Kasumi-1 (cell line): ENCODE data around the gene DEGS1.
"Not testable (repeated sequence)": the region's sequence is repeated elsewhere in the genome, so short reads cannot be mapped to it uniquely, and the experiment has no call there.

Experiments used
- DNase-seq, 2 experiments: peaks; one replicate each; lab custom pipeline; 2025; lab: John Stamatoyannopoulos, UW

Gene DEGS1

GRCh38 chr1:224180783-224181452, 2.1 kb upstream of the DEGS1 start:
- no peak for DNase-seq

GRCh38 chr1:224181453-224181810, 1.6 kb upstream of the DEGS1 start:
- DNase-seq: no peak

GRCh38 chr1:224182057-224182865, 779 bp upstream of the DEGS1 start:
- DNase-seq: peak in 1 of 2 experiments; percentile 30

GRCh38 chr1:224183591-224184312, 712 bp downstream of the DEGS1 start:
- peak; percentile 46 to 57 for DNase-seq

GRCh38 chr1:224185208-224185607, 2.2 kb downstream of the DEGS1 start:
- no peak for DNase-seq

- no peak for DNase-seq
Observed at GRCh38 chr1:224188286-224188685, 5.2 kb downstream of the DEGS1 start.

GRCh38 chr1:224189561-224189960, 6.5 kb downstream of the DEGS1 start:
- DNase-seq: no peak

- DNase-seq: no peak
Observed at GRCh38 chr1:224192082-224192788, 9.2 kb downstream of the DEGS1 start.

- DNase-seq: no peak
Observed at GRCh38 chr1:224193319-224193966, 10.4 kb downstream of the DEGS1 start.

GRCh38 chr1:224196813-224197600, 14.0 kb downstream of the DEGS1 start:
- no peak for DNase-seq

- DNase-seq: no peak
Observed at GRCh38 chr1:224198572-224198971, 15.5 kb downstream of the DEGS1 start.

- DNase-seq: no peak
Observed at GRCh38 chr1:224199679-224200078, 16.6 kb downstream of the DEGS1 start.

- DNase-seq: no peak
Observed at GRCh38 chr1:224201383-224201782, 18.3 kb downstream of the DEGS1 start.

- DNase-seq: no peak
Observed at GRCh38 chr1:224201853-224202252, 18.8 kb downstream of the DEGS1 start.

GRCh38 chr1:224203243-224204016, 20.4 kb downstream of the DEGS1 start:
- DNase-seq: no peak

- DNase-seq: peak; percentile 51 to 59
Observed at GRCh38 chr1:224205438-224205840, 22.4 kb downstream of the DEGS1 start.

GRCh38 chr1:224205931-224206538, 23.0 kb downstream of the DEGS1 start:
- not testable (repeated sequence) for DNase-seq

GRCh38 chr1:224211206-224211962, 28.3 kb downstream of the DEGS1 start:
- no peak for DNase-seq

GRCh38 chr1:224212618-224213061, 29.6 kb downstream of the DEGS1 start:
- no peak for DNase-seq
